A549 treated with CORT108297 at 1 μM for 4 hours (cell line): ENCODE measurements around the gene TIGD4. TPM values are rescaled to one million over a fixed set of nuclear protein-coding genes. Genes with fewer than 3 reads are reported as not detected.

ENCODE experiments used
- total RNA-seq: library from RNA; stranded (reverse); fragments of 200-300 nt; extraction: Qiagen RNA extraction; gene quantifications from 5 replicates; pipeline ENCODE4 v1.2.3, GENCODE V29; 2022

Gene TIGD4
- 0.12 to 0.39 TPM (median 0.23 TPM) in 5 replicates for total RNA-seq

GRCh38 chr4:152779513-152780266 lies at the start of gene TIGD4, which contains the start of gene ARFIP1:
Gene TIGD4 (minus strand): TSS chr4:152779730. CDS start chr4:152771004, 8,726 bp downstream.
Gene ARFIP1 (plus strand): TSS chr4:152779954. CDS start chr4:152829634, 49,680 bp downstream.

Other genes starting within 250 kb of the TIGD4 start
- 4.8 to 7.6 TPM (median 5.0 TPM) in 5 replicates for gene FBXW7, start 243.6 kb downstream of the TIGD4 start, total RNA-seq
- 0.07 to 0.17 TPM (median 0.12 TPM) in 5 replicates for gene TMEM154, start 99.7 kb downstream of the TIGD4 start, total RNA-seq
- gene ARFIP1, start 224 bp upstream of the TIGD4 start, total RNA-seq: 13.5 to 19.7 TPM (median 15.9 TPM) in 5 replicates
- gene FHDC1, start 156.6 kb upstream of the TIGD4 start, total RNA-seq: 0.35 to 0.54 TPM (median 0.44 TPM) in 5 replicates